ENCODE measurements around the gene GET4.

DNA sequence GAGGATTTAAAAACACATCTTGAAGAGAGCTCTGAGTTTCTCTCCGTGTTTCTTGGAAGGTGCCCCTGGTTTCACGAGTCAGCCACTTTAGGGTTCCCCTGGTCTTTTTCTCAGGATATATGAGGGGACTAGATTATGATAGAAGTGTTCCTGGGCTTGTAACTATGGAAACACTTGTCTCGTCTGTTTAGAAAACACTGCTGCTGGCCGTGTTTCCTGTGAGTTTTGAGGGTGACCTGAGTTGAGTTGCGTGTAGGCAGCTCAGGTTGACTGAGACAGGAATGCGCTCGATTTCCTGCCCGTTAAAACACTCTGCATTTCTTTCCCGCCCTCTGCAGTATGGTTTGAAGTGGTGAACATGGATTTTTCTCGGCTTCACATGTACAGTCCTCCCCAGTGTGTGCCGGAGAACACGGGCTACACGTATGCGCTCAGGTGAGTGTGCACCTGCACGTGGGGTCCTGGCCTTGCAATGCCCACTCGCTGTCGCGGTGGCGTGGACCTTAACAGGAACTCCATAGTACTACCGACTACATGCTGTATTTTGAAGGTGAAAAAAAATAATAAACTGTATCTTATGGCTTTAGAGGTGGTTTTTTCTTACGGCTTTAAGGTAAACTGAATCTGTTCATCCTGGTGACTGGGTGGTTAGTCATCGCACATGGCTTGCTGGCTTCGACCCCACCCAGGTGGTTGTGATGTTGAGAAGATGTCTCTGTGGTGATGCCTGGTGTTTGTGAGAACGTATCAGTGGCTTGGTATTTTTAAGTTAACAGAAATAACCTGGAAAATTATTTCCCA is 44.0 kb upstream of the GET4 start, which contains the start of gene SUN1:
- TF ChIP-seq POLR2A (IDR thresholded peaks at IDR 0.05), result no peak
- TF ChIP-seq, protein P1, sequence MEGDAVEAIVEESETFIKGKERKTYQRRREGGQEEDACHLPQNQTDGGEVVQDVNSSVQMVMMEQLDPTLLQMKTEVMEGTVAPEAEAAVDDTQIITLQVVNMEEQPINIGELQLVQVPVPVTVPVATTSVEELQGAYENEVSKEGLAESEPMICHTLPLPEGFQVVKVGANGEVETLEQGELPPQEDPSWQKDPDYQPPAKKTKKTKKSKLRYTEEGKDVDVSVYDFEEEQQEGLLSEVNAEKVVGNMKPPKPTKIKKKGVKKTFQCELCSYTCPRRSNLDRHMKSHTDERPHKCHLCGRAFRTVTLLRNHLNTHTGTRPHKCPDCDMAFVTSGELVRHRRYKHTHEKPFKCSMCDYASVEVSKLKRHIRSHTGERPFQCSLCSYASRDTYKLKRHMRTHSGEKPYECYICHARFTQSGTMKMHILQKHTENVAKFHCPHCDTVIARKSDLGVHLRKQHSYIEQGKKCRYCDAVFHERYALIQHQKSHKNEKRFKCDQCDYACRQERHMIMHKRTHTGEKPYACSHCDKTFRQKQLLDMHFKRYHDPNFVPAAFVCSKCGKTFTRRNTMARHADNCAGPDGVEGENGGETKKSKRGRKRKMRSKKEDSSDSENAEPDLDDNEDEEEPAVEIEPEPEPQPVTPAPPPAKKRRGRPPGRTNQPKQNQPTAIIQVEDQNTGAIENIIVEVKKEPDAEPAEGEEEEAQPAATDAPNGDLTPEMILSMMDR (IDR thresholded peaks at IDR 0.05), result no peak

Data from right lobe of liver (tissue), 4 donors.